Endothelial cell of hepatic sinusoid (primary cell): ENCODE measurements around the gene BABAM2.

Experiments
- in situ Hi-C: cut with HindIII; loops from 2 replicates; pipeline ENCODE4 v1.10.0; 2017; ENCODE audit warnings: low sequenced_read_pairs

BABAM2 gene

GRCh38 chr2:28054916-28055315 lies 164.4 kb downstream of the BABAM2 start:
- in situ Hi-C loops = loop anchor here (5.0 kb wide), 1 partner anchor 68 kb away; no protein-coding TSS in a partner anchor

GRCh38 chr2:28055325-28055970 lies 164.9 kb downstream of the BABAM2 start:
- in situ Hi-C loops = no loop called here

DNA sequence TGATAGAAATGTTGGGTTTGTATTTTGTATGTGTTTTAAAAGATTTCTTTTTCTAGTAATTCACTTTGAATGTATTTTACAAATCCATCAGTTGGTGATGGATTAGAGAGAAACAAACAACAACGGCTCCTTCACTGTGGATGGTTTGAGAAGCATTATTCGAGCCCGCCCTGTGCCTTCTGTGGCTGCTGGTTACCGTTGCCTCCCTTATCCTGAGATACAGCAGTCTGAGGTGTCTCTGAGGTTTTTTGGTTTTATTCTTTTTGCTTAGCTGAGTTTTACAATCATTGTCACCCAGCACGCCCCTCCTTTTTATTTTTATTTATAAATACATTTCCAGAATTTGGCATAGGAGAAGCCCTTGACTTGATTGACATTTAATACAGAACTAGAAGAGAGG lies 168.3 kb downstream of the BABAM2 start:
- in situ Hi-C loops = no loop called here

GRCh38 chr2:28062867-28063266 lies 172.3 kb downstream of the BABAM2 start:
- in situ Hi-C loops = no loop called here

GRCh38 chr2:28063492-28063962 lies 173.0 kb downstream of the BABAM2 start:
- in situ Hi-C loops = no loop called here

DNA sequence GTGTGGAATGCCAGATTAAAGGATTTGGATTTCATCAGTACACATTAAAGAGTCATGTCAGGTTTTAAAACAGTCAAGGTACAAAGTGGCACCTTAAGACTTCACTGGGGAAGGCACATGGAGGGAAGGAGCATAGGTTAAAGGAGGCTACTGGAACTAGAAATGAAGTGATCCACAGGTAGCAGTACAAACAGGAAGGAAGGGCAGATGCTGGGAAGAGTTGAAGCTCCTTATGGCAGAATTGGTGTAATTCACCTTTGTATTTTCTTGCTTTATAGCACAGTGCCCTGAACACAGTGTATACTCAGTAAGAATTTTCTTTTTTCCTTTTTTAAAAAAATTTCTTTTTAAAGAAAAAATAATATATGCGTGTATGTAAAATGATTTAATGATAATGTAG lies 177.1 kb downstream of the BABAM2 start:
- in situ Hi-C loops = no loop called here

DNA sequence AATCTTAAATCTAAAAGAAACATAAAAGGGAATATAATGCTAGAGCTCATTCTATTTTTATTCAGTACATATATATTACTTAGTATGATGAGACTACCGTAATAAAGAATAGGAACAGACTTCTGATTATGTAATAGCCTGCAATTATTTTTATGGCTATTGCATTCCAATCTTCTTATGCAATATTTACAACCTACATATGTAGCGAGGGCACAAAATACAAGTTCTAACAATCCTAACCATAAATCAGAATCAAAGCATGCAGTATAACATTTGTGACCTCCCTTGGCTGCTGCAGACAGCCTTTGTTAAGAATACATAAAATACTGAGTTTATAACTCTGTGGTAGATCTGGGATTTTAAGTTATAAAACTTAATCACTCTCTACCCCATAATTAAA lies 177.6 kb downstream of the BABAM2 start:
- in situ Hi-C loops = no loop called here

GRCh38 chr2:28068527-28068926 lies 178.0 kb downstream of the BABAM2 start:
- in situ Hi-C loops = no loop called here

DNA sequence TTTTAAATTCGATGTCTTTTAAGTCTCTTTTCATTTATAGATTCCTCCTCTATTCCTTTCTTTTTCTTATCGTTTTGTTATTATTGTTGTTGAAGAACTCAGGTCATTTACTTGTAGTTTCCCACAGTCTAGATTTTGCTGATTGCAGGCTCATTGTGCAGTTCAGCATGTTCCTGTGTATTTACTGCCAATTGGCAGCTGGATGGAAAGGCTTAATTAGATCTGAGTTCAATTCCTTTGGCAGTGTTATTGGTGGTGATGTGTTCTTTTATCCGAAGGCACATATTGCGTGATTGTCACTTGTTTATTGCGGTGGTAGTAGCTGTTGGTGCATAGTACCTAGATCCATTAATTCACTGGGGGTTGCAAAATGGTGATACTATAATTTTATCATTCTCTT lies 180.7 kb downstream of the BABAM2 start:
- in situ Hi-C loops = no loop called here

- in situ Hi-C loops = no loop called here
Observed at GRCh38 chr2:28074137-28074536, 183.6 kb downstream of the BABAM2 start.

DNA sequence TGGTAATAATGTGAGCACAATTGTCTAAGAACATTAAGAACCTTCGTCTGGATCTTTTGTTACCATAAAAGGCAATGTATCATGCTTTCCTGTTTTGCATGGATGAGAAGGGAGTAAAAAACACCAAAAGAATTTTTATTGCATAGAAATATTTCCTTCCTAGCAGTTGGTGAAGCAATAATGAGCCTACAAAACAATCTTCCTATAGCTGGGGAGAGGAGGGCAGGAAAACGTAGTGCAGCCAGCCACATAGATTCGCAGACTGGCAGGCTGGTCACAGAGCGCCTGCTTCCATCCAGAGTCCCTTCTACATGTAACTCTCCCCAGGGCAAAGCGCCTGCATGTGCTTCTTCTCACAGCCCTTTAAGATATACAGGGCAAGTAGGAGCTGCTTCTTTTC lies 190.4 kb downstream of the BABAM2 start:
- in situ Hi-C loops = no loop called here

- in situ Hi-C loops = no loop called here
Observed at GRCh38 chr2:28082131-28082530, 191.6 kb downstream of the BABAM2 start.

DNA sequence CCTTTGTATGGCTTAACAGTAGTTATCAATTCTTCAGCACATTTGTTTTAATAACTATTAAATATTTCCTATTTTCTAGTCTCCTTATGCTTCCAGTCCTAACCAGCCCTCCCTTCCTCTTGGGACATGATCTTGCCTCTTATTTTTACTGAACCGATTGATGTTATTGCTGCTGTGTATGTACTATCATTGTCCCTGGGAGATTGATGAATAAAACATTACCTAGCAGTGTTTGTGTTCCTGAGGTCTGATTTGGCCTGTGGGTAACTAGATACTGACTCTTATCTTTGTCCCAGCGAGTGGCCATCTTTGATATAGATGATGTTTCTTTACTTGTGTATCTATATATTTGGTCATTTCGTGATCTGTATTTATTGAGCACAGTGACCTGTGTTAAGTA lies 192.9 kb downstream of the BABAM2 start:
- in situ Hi-C loops = no loop called here

DNA sequence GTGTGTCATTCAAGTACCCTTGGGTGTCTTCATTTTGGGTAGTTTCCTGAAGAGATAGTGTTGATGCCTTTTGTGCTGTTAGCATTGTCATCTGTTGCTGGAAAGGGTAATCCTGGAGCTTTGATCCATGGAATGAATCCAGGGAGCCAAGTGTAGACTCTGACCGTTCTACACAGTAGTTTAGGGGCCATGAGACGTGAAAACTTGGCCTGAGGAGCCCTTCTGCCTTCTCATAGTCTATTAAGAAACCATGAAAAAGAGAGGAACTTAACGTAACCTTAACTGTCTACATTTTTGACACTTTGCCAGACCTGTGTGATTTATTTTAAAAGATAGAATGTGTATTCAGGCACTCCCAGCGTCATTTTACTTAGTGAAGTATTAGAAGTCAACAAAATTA lies 194.0 kb downstream of the BABAM2 start:
- in situ Hi-C loops = no loop called here

DNA sequence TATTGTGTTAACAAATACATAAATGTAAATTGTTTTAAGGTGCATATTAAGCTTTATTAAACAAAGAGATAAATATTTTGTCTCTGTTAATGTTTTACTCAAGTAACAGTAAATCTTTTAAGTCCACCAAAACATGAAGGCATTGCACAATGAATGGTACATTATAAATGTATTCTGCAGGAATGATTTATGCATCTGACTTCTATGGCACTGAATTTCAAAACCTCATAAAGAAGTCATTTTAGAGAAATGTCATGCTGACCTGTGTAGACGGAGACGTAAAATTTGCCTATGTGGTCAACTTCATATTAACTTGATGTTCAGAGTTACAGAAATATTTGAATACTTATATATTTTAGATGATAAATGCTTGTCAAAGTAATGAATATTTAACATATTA lies 194.7 kb downstream of the BABAM2 start:
- in situ Hi-C loops = no loop called here

DNA sequence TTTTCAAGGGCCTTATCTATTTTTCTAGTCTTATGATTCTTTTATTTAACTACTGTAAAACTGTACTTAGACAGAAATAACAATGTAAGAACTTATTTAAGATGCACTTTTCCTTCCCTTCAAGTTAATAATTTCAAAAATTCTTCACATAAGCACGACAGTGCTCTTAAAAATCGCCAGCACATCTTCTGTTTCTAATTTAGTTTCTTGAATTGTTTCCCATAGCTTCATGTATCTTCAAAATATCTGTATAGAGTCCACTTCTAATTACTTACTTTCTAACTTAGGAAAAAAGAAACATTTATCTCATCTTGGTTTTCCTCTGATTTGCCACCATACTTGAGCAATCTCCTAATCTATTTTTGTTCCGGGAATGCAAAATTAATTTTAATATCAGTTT lies 196.1 kb downstream of the BABAM2 start:
- in situ Hi-C loops = no loop called here

GRCh38 chr2:28088970-28089369 lies 198.4 kb downstream of the BABAM2 start:
- in situ Hi-C loops = no loop called here

DNA sequence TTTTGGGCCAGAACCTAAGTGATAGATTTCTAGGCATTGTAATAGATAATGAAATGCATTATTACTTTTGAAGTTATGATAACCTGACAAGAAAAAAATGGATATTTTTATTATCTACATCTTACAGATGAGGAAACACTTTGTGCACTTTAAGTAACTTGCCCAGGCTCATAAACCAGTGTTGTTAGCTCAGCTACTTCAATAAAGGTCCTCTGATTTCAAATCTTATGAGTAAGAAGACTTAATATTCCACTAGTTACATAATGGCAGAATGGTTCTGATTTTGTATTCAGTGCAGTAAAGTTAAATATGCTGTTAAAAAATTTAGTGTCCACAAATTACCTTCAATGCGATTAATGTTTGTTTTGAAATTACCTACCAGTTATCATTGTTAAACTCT lies 199.0 kb downstream of the BABAM2 start:
- in situ Hi-C loops = no loop called here

- in situ Hi-C loops = no loop called here
Observed at GRCh38 chr2:28093308-28093707, 202.8 kb downstream of the BABAM2 start.

DNA sequence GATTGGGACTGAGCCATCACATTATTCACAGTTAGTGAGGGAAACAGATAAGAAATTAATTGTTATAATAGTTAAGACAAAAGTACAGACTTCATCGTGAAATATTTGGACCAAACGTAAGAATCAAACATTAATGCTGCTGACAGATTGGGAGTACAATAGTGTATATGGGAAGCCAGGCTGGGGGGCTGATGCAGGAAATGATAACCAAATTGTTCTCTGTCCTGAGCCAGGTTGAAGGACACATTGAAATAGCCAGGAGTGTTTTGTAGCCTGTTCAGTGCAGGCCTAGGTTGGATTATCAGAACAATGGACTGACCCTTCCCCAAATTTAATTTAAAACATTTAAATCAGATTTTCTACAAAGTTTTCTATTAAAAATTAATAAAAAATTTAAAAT lies 203.2 kb downstream of the BABAM2 start:
- in situ Hi-C loops = no loop called here

GRCh38 chr2:28094739-28095138 lies 204.2 kb downstream of the BABAM2 start:
- in situ Hi-C loops = no loop called here

- in situ Hi-C loops = no loop called here
Observed at GRCh38 chr2:28095622-28096021, 205.1 kb downstream of the BABAM2 start.

DNA sequence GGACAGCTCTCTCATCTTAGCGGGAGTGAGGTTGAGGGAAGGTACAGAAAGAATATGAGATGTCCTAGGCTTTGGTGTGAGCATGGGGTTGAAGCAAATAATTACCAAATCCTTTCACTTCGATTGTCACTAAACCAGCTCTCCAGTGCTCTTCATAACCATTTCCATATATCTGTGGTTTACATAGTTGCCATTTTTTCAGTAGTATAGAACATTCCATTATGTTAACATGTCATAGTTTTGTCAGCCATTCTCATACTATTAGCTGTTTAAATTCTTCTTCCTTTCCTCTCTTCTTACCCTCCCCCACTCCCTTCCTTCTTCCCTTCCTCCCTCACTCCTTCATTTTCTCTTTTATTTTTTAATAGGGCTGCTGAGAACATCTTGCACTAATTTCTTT lies 205.9 kb downstream of the BABAM2 start:
- in situ Hi-C loops = no loop called here
